IPS DF 19.7 (cell line): ENCODE results near the gene ALDH8A1.

Source experiments
- DNase-seq: peaks from one replicate; pipeline ENCODE4 v3.0.0-alpha.2; 2013; ENCODE audit warnings: low read depth, low spot score

Gene ALDH8A1

GRCh38 chr6:134951494-134952263 is 1.8 kb upstream of the ALDH8A1 start:
- no peak for DNase-seq

GRCh38 chr6:134950482-134950881 is 581 bp upstream of the ALDH8A1 start:
- no peak for DNase-seq

GRCh38 chr6:134948691-134949090 is 1.2 kb downstream of the ALDH8A1 start:
- DNase-seq = no peak

GRCh38 chr6:134948142-134948541 is 1.8 kb downstream of the ALDH8A1 start:
- no peak for DNase-seq

- no peak for DNase-seq
Measured at GRCh38 chr6:134945045-134945444, 4.9 kb downstream of the ALDH8A1 start.

- DNase-seq = no peak
Measured at GRCh38 chr6:134943522-134944111, 6.3 kb downstream of the ALDH8A1 start.

GRCh38 chr6:134938896-134939295 is 11.0 kb downstream of the ALDH8A1 start:
- no peak for DNase-seq

GRCh38 chr6:134937426-134937825 is 12.5 kb downstream of the ALDH8A1 start:
- DNase-seq = no peak

- no peak for DNase-seq
Measured at GRCh38 chr6:134936931-134937330, 13.0 kb downstream of the ALDH8A1 start.

- DNase-seq = no peak
Measured at GRCh38 chr6:134936476-134936875, 13.4 kb downstream of the ALDH8A1 start.

GRCh38 chr6:134934793-134935485 is 15.0 kb downstream of the ALDH8A1 start:
- no peak for DNase-seq

- DNase-seq = no peak
Measured at GRCh38 chr6:134932535-134933470, 17.1 kb downstream of the ALDH8A1 start.

- no peak for DNase-seq
Measured at GRCh38 chr6:134932098-134932497, 17.8 kb downstream of the ALDH8A1 start.

GRCh38 chr6:134930463-134930862 is 19.4 kb downstream of the ALDH8A1 start:
- DNase-seq = no peak

GRCh38 chr6:134928151-134928900 is 21.6 kb downstream of the ALDH8A1 start:
- DNase-seq = no peak

- no peak for DNase-seq
Measured at GRCh38 chr6:134925800-134926199, 24.1 kb downstream of the ALDH8A1 start.

GRCh38 chr6:134921721-134922261 is 28.1 kb downstream of the ALDH8A1 start:
- no peak for DNase-seq

GRCh38 chr6:134921276-134921675 is 28.6 kb downstream of the ALDH8A1 start:
- no peak for DNase-seq

- no peak for DNase-seq
Measured at GRCh38 chr6:134920422-134920821, 29.5 kb downstream of the ALDH8A1 start.

GRCh38 chr6:134918418-134918961 is 31.4 kb downstream of the ALDH8A1 start:
- no peak for DNase-seq
